ENCODE data around the gene SRD5A3. TPM values are rescaled to one million over a fixed set of nuclear protein-coding genes. Genes with fewer than 3 reads are reported as not detected.

Gene SRD5A3
- polyA plus RNA-seq, 3 donors, result 18.4 to 30.0 (median 20.8) TPM

Other genes starting within 250 kb of the SRD5A3 start
- gene KDR, start 220.6 kb upstream of the SRD5A3 start, polyA plus RNA-seq (ENCODE audit: insufficient read length in 3 of 3), result 10 to 100 TPM; 43.8 to 63.7 (median 59.4) TPM
- 10 to 100 TPM; 72.2 to 91.2 (median 79.3) TPM for gene TMEM165, start 49.7 kb downstream of the SRD5A3 start, polyA plus RNA-seq (ENCODE audit: insufficient read length in 3 of 3)
- 10 to 100 TPM; 19.9 to 23.7 (median 22.6) TPM for gene CLOCK, start 200.7 kb downstream of the SRD5A3 start, polyA plus RNA-seq (ENCODE audit: insufficient read length in 3 of 3)
- under 1 TPM in 1 of 3 donors, not detected in 2; 0.47 TPM for gene PDCL2, start 246.0 kb downstream of the SRD5A3 start, polyA plus RNA-seq (ENCODE audit: insufficient read length in 3 of 3)

Measured in renal cortex interstitium (tissue), 3 donors.